ENCODE data around the gene C1orf174. TPM values are rescaled to one million over a fixed set of nuclear protein-coding genes. Genes with fewer than 3 reads are reported as not detected.
A peak's percentile ranks its signal among the peaks of the same experiment; 100 is the strongest.

C1orf174 gene
- total and polyA plus RNA-seq, 2 of the 13 experiments (the other 11 are each of a cell fraction or from before 2014, with no cell fraction given) = 21.6 to 31.4 TPM

DNA sequence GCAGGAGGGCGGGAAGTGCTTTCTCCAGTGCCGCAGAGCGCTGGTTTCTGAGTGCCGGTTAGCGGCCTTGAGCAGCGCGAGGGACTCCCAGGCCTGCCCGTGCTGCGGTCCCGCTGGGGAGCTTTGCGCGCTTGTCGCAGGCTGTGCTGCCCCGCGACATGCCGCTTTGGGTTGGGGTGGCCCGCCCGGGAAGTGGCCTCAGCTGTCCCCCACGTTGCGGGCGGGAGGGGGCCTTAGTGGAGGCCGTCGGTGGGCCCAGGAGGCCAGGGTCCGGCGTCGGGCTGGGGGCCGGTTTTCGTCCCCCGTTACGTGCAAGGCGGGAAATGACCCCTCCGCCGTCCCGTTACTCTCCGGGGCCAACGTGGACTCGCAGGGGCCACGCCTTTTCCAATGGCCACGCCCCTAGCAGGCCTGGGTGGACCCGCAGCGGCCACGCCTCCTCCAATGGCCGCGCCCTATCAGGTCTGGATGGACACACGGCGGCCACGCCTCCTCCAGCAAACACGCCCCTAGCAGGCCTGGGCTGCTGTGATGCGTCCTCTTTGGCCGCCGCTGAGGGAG is 977 bp upstream of the C1orf174 start (continued):
- TF ChIP-seq, protein P1, sequence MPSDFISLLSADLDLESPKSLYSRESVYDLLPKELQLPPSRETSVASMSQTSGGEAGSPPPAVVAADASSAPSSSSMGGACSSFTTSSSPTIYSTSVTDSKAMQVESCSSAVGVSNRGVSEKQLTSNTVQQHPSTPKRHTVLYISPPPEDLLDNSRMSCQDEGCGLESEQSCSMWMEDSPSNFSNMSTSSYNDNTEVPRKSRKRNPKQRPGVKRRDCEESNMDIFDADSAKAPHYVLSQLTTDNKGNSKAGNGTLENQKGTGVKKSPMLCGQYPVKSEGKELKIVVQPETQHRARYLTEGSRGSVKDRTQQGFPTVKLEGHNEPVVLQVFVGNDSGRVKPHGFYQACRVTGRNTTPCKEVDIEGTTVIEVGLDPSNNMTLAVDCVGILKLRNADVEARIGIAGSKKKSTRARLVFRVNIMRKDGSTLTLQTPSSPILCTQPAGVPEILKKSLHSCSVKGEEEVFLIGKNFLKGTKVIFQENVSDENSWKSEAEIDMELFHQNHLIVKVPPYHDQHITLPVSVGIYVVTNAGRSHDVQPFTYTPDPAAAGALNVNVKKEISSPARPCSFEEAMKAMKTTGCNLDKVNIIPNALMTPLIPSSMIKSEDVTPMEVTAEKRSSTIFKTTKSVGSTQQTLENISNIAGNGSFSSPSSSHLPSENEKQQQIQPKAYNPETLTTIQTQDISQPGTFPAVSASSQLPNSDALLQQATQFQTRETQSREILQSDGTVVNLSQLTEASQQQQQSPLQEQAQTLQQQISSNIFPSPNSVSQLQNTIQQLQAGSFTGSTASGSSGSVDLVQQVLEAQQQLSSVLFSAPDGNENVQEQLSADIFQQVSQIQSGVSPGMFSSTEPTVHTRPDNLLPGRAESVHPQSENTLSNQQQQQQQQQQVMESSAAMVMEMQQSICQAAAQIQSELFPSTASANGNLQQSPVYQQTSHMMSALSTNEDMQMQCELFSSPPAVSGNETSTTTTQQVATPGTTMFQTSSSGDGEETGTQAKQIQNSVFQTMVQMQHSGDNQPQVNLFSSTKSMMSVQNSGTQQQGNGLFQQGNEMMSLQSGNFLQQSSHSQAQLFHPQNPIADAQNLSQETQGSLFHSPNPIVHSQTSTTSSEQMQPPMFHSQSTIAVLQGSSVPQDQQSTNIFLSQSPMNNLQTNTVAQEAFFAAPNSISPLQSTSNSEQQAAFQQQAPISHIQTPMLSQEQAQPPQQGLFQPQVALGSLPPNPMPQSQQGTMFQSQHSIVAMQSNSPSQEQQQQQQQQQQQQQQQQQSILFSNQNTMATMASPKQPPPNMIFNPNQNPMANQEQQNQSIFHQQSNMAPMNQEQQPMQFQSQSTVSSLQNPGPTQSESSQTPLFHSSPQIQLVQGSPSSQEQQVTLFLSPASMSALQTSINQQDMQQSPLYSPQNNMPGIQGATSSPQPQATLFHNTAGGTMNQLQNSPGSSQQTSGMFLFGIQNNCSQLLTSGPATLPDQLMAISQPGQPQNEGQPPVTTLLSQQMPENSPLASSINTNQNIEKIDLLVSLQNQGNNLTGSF (CRISPR knock-in tag; IDR thresholded peaks at IDR 0.05) = no peak
- TF ChIP-seq SRSF4 (IDR thresholded peaks at IDR 0.05; ENCODE audit: low read depth, low read length, poor library complexity, severe bottlenecking) = no peak
- TF ChIP-seq, protein P2, sequence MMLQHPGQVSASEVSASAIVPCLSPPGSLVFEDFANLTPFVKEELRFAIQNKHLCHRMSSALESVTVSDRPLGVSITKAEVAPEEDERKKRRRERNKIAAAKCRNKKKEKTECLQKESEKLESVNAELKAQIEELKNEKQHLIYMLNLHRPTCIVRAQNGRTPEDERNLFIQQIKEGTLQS (CRISPR knock-in tag; IDR thresholded peaks at IDR 0.05) = no peak
- no peak for TF ChIP-seq U2AF2 (IDR thresholded peaks at IDR 0.05; ENCODE audit: low read depth, low read length)
- no peak for TF ChIP-seq TEAD2 (CRISPR knock-in tag; IDR thresholded peaks at IDR 0.05)
- TF ChIP-seq NFRKB (IDR thresholded peaks at IDR 0.05) = no peak
- 0 out of 2 replicates have a peak, but pooled peaks have one; percentile 39 for TF ChIP-seq SP1 (IDR thresholded peaks at IDR 0.05)
- peak; percentile 93 for TF ChIP-seq SP1 (CRISPR knock-in tag; IDR thresholded peaks at IDR 0.05)
- TF ChIP-seq ZNF430 (CRISPR knock-in tag; IDR thresholded peaks at IDR 0.05) = no peak
- TF ChIP-seq GLI4 (CRISPR knock-in tag; IDR thresholded peaks at IDR 0.05; ENCODE audit: borderline replicate concordance) = no peak
- TF ChIP-seq SIX4 (CRISPR knock-in tag; IDR thresholded peaks at IDR 0.05) = no peak
- TF ChIP-seq, protein P3, sequence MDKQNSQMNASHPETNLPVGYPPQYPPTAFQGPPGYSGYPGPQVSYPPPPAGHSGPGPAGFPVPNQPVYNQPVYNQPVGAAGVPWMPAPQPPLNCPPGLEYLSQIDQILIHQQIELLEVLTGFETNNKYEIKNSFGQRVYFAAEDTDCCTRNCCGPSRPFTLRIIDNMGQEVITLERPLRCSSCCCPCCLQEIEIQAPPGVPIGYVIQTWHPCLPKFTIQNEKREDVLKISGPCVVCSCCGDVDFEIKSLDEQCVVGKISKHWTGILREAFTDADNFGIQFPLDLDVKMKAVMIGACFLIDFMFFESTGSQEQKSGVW (CRISPR knock-in tag; IDR thresholded peaks at IDR 0.05; ENCODE audit: borderline replicate concordance) = no peak
- TF ChIP-seq, protein P4, sequence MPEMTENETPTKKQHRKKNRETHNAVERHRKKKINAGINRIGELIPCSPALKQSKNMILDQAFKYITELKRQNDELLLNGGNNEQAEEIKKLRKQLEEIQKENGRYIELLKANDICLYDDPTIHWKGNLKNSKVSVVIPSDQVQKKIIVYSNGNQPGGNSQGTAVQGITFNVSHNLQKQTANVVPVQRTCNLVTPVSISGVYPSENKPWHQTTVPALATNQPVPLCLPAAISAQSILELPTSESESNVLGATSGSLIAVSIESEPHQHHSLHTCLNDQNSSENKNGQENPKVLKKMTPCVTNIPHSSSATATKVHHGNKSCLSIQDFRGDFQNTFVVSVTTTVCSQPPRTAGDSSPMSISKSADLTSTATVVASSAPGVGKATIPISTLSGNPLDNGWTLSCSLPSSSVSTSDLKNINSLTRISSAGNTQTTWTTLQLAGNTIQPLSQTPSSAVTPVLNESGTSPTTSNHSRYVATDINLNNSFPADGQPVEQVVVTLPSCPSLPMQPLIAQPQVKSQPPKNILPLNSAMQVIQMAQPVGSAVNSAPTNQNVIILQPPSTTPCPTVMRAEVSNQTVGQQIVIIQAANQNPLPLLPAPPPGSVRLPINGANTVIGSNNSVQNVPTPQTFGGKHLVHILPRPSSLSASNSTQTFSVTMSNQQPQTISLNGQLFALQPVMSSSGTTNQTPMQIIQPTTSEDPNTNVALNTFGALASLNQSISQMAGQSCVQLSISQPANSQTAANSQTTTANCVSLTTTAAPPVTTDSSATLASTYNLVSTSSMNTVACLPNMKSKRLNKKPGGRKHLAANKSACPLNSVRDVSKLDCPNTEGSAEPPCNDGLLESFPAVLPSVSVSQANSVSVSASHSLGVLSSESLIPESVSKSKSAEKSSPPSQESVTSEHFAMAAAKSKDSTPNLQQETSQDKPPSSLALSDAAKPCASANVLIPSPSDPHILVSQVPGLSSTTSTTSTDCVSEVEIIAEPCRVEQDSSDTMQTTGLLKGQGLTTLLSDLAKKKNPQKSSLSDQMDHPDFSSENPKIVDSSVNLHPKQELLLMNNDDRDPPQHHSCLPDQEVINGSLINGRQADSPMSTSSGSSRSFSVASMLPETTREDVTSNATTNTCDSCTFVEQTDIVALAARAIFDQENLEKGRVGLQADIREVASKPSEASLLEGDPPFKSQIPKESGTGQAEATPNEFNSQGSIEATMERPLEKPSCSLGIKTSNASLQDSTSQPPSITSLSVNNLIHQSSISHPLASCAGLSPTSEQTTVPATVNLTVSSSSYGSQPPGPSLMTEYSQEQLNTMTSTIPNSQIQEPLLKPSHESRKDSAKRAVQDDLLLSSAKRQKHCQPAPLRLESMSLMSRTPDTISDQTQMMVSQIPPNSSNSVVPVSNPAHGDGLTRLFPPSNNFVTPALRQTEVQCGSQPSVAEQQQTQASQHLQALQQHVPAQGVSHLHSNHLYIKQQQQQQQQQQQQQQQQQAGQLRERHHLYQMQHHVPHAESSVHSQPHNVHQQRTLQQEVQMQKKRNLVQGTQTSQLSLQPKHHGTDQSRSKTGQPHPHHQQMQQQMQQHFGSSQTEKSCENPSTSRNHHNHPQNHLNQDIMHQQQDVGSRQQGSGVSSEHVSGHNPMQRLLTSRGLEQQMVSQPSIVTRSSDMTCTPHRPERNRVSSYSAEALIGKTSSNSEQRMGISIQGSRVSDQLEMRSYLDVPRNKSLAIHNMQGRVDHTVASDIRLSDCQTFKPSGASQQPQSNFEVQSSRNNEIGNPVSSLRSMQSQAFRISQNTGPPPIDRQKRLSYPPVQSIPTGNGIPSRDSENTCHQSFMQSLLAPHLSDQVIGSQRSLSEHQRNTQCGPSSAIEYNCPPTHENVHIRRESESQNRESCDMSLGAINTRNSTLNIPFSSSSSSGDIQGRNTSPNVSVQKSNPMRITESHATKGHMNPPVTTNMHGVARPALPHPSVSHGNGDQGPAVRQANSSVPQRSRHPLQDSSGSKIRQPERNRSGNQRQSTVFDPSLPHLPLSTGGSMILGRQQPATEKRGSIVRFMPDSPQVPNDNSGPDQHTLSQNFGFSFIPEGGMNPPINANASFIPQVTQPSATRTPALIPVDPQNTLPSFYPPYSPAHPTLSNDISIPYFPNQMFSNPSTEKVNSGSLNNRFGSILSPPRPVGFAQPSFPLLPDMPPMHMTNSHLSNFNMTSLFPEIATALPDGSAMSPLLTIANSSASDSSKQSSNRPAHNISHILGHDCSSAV (CRISPR knock-in tag; IDR thresholded peaks at IDR 0.05; ENCODE audit: borderline replicate concordance) = 0 out of 2 replicates have a peak, but pooled peaks have one; percentile 7
